NT2/D1 (cell line): ENCODE measurements around the gene PGBD1.

Experiments used
- DNase-seq: peaks from one replicate; pipeline ENCODE4 v3.0.0-alpha.2; 2011; ENCODE audit warnings: low read depth, low spot score
- H3K27me3 ChIP-seq: 2 replicates; pipeline ENCODE4 v1.6.0; 2011; ENCODE audit warnings: mild to moderate bottlenecking; ENCODE audit not compliant: insufficient read length, insufficient read depth
- H3K36me3 ChIP-seq: 2 replicates; pipeline ENCODE4 v1.6.1; 2011; ENCODE audit warnings: mild to moderate bottlenecking, low read length, mixed read lengths; ENCODE audit not compliant: insufficient read depth, insufficient read length
- H3K4me1 ChIP-seq: 2 replicates; pipeline ENCODE4 v1.5.1; 2011; ENCODE audit not compliant: insufficient read depth, insufficient read length
- H3K4me3 ChIP-seq: 2 replicates; pipeline ENCODE4 v1.5.1; 2011; ENCODE audit warnings: low read depth; ENCODE audit not compliant: insufficient read length
- H3K9ac ChIP-seq: 2 replicates; pipeline ENCODE4 v1.6.0; 2011; ENCODE audit warnings: low read depth; ENCODE audit not compliant: insufficient read length
- H3K9me3 ChIP-seq: 2 replicates; pipeline ENCODE4 v1.5.1; 2011; ENCODE audit warnings: mild to moderate bottlenecking, low read length; ENCODE audit not compliant: insufficient read depth
- SUZ12 ChIP-seq: IDR thresholded peaks from 2 replicates; pipeline ENCODE4 v1.6.1; 2011; ENCODE audit not compliant: insufficient read length, insufficient read depth; ENCODE audit errors: extremely low read depth
- YY1 ChIP-seq: IDR thresholded peaks from 2 replicates; pipeline ENCODE4 v1.6.1; 2011; ENCODE audit not compliant: insufficient read length, insufficient read depth
- ZNF274 ChIP-seq: IDR thresholded peaks from 2 replicates; pipeline ENCODE4 v1.6.1; 2011; ENCODE audit warnings: mild to moderate bottlenecking, low read depth, low read length

PGBD1 gene

GRCh38 chr6:28248916-28249315, 32.5 kb upstream of the PGBD1 start:
- no peaks in the 10 kb centered on the region for H3K4me1 ChIP-seq
- no peak overlapping the region for H3K9ac ChIP-seq
- H3K36me3 ChIP-seq: peaks cover 47% of the 10 kb centered on the region
- no peak overlapping the region for H3K4me3 ChIP-seq
- DNase-seq: no peak
- no peaks in the 10 kb centered on the region for H3K27me3 ChIP-seq
- TF ChIP-seq ZNF274: no peak
- no peak for TF ChIP-seq SUZ12
- TF ChIP-seq YY1: no peak
- no peaks in the 10 kb centered on the region for H3K9me3 ChIP-seq

- Histone ChIP-seq H3K4me1 (no peaks in the 10 kb centered on the region), H3K9me3 (no peaks in the 10 kb centered on the region), H3K27me3 (no peaks in the 10 kb centered on the region), H3K4me3 (peak overlapping the region; percentile 81), H3K9ac (no peak overlapping the region), H3K36me3 (peaks cover 30% of the 10 kb centered on the region)
- no peak for DNase-seq
- TF ChIP-seq SUZ12 (no peak), YY1 (no peak), ZNF274 (no peak)
Measured at GRCh38 chr6:28250747-28251146, 30.6 kb upstream of the PGBD1 start.

DNA sequence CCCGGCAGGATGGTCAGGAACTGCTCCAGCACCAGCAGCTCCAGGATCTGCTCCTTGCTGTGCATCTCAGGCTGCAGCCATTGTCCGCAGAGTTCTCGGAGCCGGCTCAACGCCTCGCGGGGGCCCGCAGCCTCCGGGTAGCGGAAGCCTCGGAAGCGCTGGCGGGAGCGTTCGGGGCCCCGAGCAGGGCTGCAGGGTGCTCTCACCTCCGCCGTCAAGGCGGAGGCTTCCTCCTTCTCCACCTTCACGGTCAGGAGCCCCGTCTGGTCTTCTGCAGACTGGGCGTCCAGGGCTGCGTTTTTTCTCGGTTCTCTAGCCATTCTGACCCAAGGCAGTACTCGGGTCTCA, 29.7 kb upstream of the PGBD1 start:
- peak overlapping the region; percentile 84 for H3K9ac ChIP-seq
- H3K27me3 ChIP-seq: no peaks in the 10 kb centered on the region
- no peak for DNase-seq
- H3K36me3 ChIP-seq: peaks cover 21% of the 10 kb centered on the region
- H3K4me3 ChIP-seq: peak overlapping the region; percentile 81
- no peaks in the 10 kb centered on the region for H3K4me1 ChIP-seq
- no peaks in the 10 kb centered on the region for H3K9me3 ChIP-seq
- TF ChIP-seq YY1 (no peak), SUZ12 (no peak), ZNF274 (no peak)

- TF ChIP-seq SUZ12 (no peak), ZNF274 (no peak), YY1 (no peak)
- no peaks in the 10 kb centered on the region for H3K4me1 ChIP-seq
- DNase-seq: peak; percentile 77
Measured at GRCh38 chr6:28252009-28252975, 29.1 kb upstream of the PGBD1 start, which contains the start of gene ZKSCAN4. ZKSCAN4 (minus strand) TSS chr6:28252269; CDS start chr6:28251980, 289 bp downstream.

DNA sequence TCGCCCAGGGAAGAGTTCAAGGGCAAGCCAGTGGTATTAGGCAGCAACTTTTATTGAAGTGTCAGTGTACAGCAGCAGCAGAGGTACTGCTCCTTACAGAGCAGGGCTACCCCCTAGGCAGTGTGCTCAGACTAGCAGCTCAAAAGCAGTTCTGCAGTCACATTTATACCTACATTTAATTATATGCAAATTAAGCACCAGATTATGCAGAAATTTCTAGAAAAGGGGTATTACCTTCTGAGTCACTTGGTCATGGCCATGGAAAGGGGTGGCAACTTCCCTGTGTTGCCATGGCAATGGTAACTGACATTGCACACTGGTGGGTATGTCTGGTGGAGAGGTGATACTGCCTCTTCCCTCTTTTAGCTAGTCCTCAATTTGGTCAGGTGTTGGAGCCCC, 27.3 kb upstream of the PGBD1 start:
- TF ChIP-seq YY1 (no peak), SUZ12 (no peak), ZNF274 (no peak)
- no peaks in the 10 kb centered on the region for H3K4me1 ChIP-seq
- H3K9ac ChIP-seq: no peak overlapping the region
- peaks cover 7% of the 10 kb centered on the region for H3K36me3 ChIP-seq
- no peak overlapping the region for H3K4me3 ChIP-seq
- DNase-seq: no peak
- no peaks in the 10 kb centered on the region for H3K27me3 ChIP-seq
- H3K9me3 ChIP-seq: no peaks in the 10 kb centered on the region

More at GRCh38 chr6:28252009-28252975, 29.1 kb upstream of the PGBD1 start, which contains the start of gene ZKSCAN4:
- peaks cover 17% of the 10 kb centered on the region for H3K36me3 ChIP-seq
- no peaks in the 10 kb centered on the region for H3K9me3 ChIP-seq
- H3K27me3 ChIP-seq: no peaks in the 10 kb centered on the region
- peak within 1 kb of the TSS; percentile 81 for H3K4me3 ChIP-seq
- peak within 1 kb of the TSS; percentile 84 for H3K9ac ChIP-seq

- H3K36me3 ChIP-seq: no peaks in the 10 kb centered on the region
- no peak overlapping the region for H3K9ac ChIP-seq
- DNase-seq: no peak
- no peaks in the 10 kb centered on the region for H3K4me1 ChIP-seq
- no peaks in the 10 kb centered on the region for H3K9me3 ChIP-seq
- H3K27me3 ChIP-seq: no peaks in the 10 kb centered on the region
- no peak for TF ChIP-seq YY1
- no peak for TF ChIP-seq SUZ12
- no peak for TF ChIP-seq ZNF274
- H3K4me3 ChIP-seq: no peak overlapping the region
Measured at GRCh38 chr6:28257042-28257441, 24.3 kb upstream of the PGBD1 start.
